ENCODE data around the gene ALG3. TPM values are rescaled to one million over a fixed set of nuclear protein-coding genes. Genes with fewer than 3 reads are reported as not detected.

The ALG3 gene
- total and polyA plus RNA-seq, 7 experiments from 2014 or later = 19.4 to 80.3 (median 44.6) TPM

- CTCF ChIA-PET = no interaction called here
- peaks cover 0 to 4% (median 0%) of the 10 kb centered on the region in 11 donors for H3K9me3 Mint-ChIP-seq
- Histone ChIP-seq H3K9me3 (ENCODE audit: control insufficient read depth in 2 of 3, low read length in 3 of 3) (no peaks in the 10 kb centered on the region), H3K4me1 (ENCODE audit: control insufficient read depth in 2 of 2, insufficient read depth in 2 of 2, low read length in 2 of 2) (peaks cover 11 to 14% of the 10 kb centered on the region in 2 donors), H3K36me3 (ENCODE audit: control insufficient read depth in 2 of 3, insufficient read depth in 3 of 3, low read length in 3 of 3) (no peaks in the 10 kb centered on the region), H3K27me3 (ENCODE audit: control insufficient read depth in 2 of 2, insufficient read depth in 2 of 2, low read length in 2 of 2) (peaks cover 0 to 4% of the 10 kb centered on the region in 2 donors), H3K4me3 (ENCODE audit: low read length) (no peak overlapping the region), H3K27ac (ENCODE audit: low read depth, low read length) (no peak overlapping the region)
- DNase-seq (no peak), ATAC-seq (no peak)
- peaks cover 0 to 15% (median 5%) of the 10 kb centered on the region in 5 donors for H3K36me3 Mint-ChIP-seq
- intact Hi-C loops (cut with micrococcal nuclease) = no loop called here
- H3K27ac Mint-ChIP-seq = no peak overlapping the region
- POLR2A ChIA-PET = no interaction called here
- H3K4me3 Mint-ChIP-seq = no peak overlapping the region
- peaks cover 15 to 21% (median 17%) of the 10 kb centered on the region in 7 donors for H3K4me1 Mint-ChIP-seq
- H3K27me3 Mint-ChIP-seq = peaks cover 11 to 28% (median 17%) of the 10 kb centered on the region in 5 donors
Measured at GRCh38 chr3:184257083-184257915, 8.5 kb upstream of the ALG3 start.

GRCh38 chr3:184255291-184256039 is 6.7 kb upstream of the ALG3 start:
- peaks cover 3 to 4% of the 10 kb centered on the region in 2 donors for H3K4me1 ChIP-seq (ENCODE audit: control insufficient read depth in 2 of 2, insufficient read depth in 2 of 2, low read length in 2 of 2)
- H3K27me3 Mint-ChIP-seq = peaks cover 3 to 18% (median 8%) of the 10 kb centered on the region in 5 donors
- H3K4me3 Mint-ChIP-seq = no peak overlapping the region
- DNase-seq (no peak), ATAC-seq (no peak)
- H3K36me3 Mint-ChIP-seq = peaks cover 0 to 12% (median 0%) of the 10 kb centered on the region in 5 donors
- H3K9me3 ChIP-seq (ENCODE audit: control insufficient read depth in 2 of 3, low read length in 3 of 3) = no peaks in the 10 kb centered on the region
- H3K4me3 ChIP-seq (ENCODE audit: low read length) = no peak overlapping the region
- ChIA-PET POLR2A (no interaction called here), CTCF (interaction anchor here (1.0 to 1.2 kb wide), 2 partner anchors 28 to 357 kb away, joined by 3 to 4 read pairs; no protein-coding TSS in a partner anchor)
- H3K36me3 ChIP-seq (ENCODE audit: control insufficient read depth in 2 of 3, insufficient read depth in 3 of 3, low read length in 3 of 3) = no peaks in the 10 kb centered on the region
- peaks cover 7 to 13% (median 9%) of the 10 kb centered on the region in 7 donors for H3K4me1 Mint-ChIP-seq
- H3K27me3 ChIP-seq (ENCODE audit: control insufficient read depth in 2 of 2, insufficient read depth in 2 of 2, low read length in 2 of 2) = no peaks in the 10 kb centered on the region
- no peak overlapping the region for H3K27ac Mint-ChIP-seq
- no peaks in the 10 kb centered on the region for H3K9me3 Mint-ChIP-seq
- intact Hi-C loops (cut with micrococcal nuclease) = no loop called here
- no peak overlapping the region for H3K27ac ChIP-seq (ENCODE audit: low read depth, low read length)

- CTCF ChIA-PET = interaction anchor here (0.6 to 4.9 kb wide), 7 partner anchors 10 to 355 kb away, joined by 3 to 40 read pairs (median 4); partner anchors contain the start of gene CAMK2N2
- H3K4me1 Mint-ChIP-seq = peaks cover 5 to 22% (median 16%) of the 10 kb centered on the region in 7 donors
- peaks cover 0 to 4% (median 0%) of the 10 kb centered on the region in 11 donors for H3K9me3 Mint-ChIP-seq
- DNase-seq (peak; percentile 70 to 87 (median 83)), ATAC-seq (peak; percentile 77)
- H3K27ac Mint-ChIP-seq = peak overlapping the region in 8 of 9 donors; percentile 69 to 98 (median 96)
- H3K27ac ChIP-seq (ENCODE audit: low read depth, low read length) = peak overlapping the region; percentile 78
- no peaks in the 10 kb centered on the region for H3K9me3 ChIP-seq (ENCODE audit: control insufficient read depth in 2 of 3, low read length in 3 of 3)
- POLR2A ChIA-PET = interaction anchor here (0.6 to 1.2 kb wide), 6 partner anchors 13 to 233 kb away, joined by 3 to 4 read pairs (median 3); partner anchors contain the start of genes ABCC5, AP2M1 and EIF2B5
- peaks cover 5 to 12% of the 10 kb centered on the region in 2 donors for H3K4me1 ChIP-seq (ENCODE audit: control insufficient read depth in 2 of 2, insufficient read depth in 2 of 2, low read length in 2 of 2)
- intact Hi-C loops (cut with micrococcal nuclease) = loop anchor here (1.0 to 5.0 kb wide), 9 partner anchors 10 to 562 kb away; partner anchors contain the start of genes ABCC5 (in 1 of the 2), CAMK2N2 (in 1 of the 2) and VPS8 (in 1 of the 2)
- H3K4me3 Mint-ChIP-seq = peak overlapping the region; percentile 86 to 100 (median 96)
- peaks cover 0 to 17% (median 0%) of the 10 kb centered on the region in 3 experiments for H3K36me3 ChIP-seq (ENCODE audit: control insufficient read depth in 2 of 3, insufficient read depth in 3 of 3, low read length in 3 of 3)
- no peaks in the 10 kb centered on the region for H3K27me3 Mint-ChIP-seq
- H3K27me3 ChIP-seq (ENCODE audit: control insufficient read depth in 2 of 2, insufficient read depth in 2 of 2, low read length in 2 of 2) = no peaks in the 10 kb centered on the region
- peaks cover 0 to 11% (median 5%) of the 10 kb centered on the region in 5 donors for H3K36me3 Mint-ChIP-seq
- peak overlapping the region; percentile 100 for H3K4me3 ChIP-seq (ENCODE audit: low read length)
Measured at GRCh38 chr3:184250167-184250828, 1.5 kb upstream of the ALG3 start.

GRCh38 chr3:184249412-184250166 is 827 bp upstream of the ALG3 start, which contains the start of gene EEF1AKMT4:
Gene EEF1AKMT4 (plus strand): TSS chr3:184249672. CDS start chr3:184249695, 23 bp downstream.
- H3K27me3 Mint-ChIP-seq = no peaks in the 10 kb centered on the region
- H3K27me3 ChIP-seq (ENCODE audit: control insufficient read depth in 2 of 2, insufficient read depth in 2 of 2, low read length in 2 of 2) = no peaks in the 10 kb centered on the region
- CTCF ChIA-PET = interaction anchor here (0.9 to 4.9 kb wide), 6 partner anchors 9 to 354 kb away, joined by 4 to 40 read pairs (median 5); partner anchors contain the start of gene CAMK2N2

GRCh38 chr3:184242297-184242685 is 6.5 kb downstream of the ALG3 start:
- no peak overlapping the region for H3K27ac ChIP-seq (ENCODE audit: low read depth, low read length)
- no peaks in the 10 kb centered on the region for H3K27me3 ChIP-seq (ENCODE audit: control insufficient read depth in 2 of 2, insufficient read depth in 2 of 2, low read length in 2 of 2)
- no peak overlapping the region for H3K4me3 Mint-ChIP-seq
- peaks cover 0 to 31% (median 20%) of the 10 kb centered on the region in 5 donors for H3K36me3 Mint-ChIP-seq
- H3K9me3 ChIP-seq (ENCODE audit: control insufficient read depth in 2 of 3, low read length in 3 of 3) = no peaks in the 10 kb centered on the region
- ATAC-seq (no peak), DNase-seq (no peak)
- intact Hi-C loops (cut with micrococcal nuclease) = no loop called here
- no peak overlapping the region for H3K4me3 ChIP-seq (ENCODE audit: low read length)
- ChIA-PET POLR2A (no interaction called here), CTCF (no interaction called here)
- H3K4me1 ChIP-seq (ENCODE audit: control insufficient read depth in 2 of 2, insufficient read depth in 2 of 2, low read length in 2 of 2) = peaks cover 0 to 1% of the 10 kb centered on the region in 2 donors
- no peaks in the 10 kb centered on the region for H3K27me3 Mint-ChIP-seq
- H3K4me1 Mint-ChIP-seq = peaks cover 0 to 12% (median 9%) of the 10 kb centered on the region in 7 donors
- no peak overlapping the region for H3K27ac Mint-ChIP-seq
- peaks cover 0 to 2% (median 0%) of the 10 kb centered on the region in 11 donors for H3K9me3 Mint-ChIP-seq
- peaks cover 0 to 47% (median 16%) of the 10 kb centered on the region in 3 experiments for H3K36me3 ChIP-seq (ENCODE audit: control insufficient read depth in 2 of 3, insufficient read depth in 3 of 3, low read length in 3 of 3)

More at GRCh38 chr3:184249412-184250166, 827 bp upstream of the ALG3 start, which contains the start of gene EEF1AKMT4:
- H3K4me3 ChIP-seq (ENCODE audit: low read length) = peak within 1 kb of the TSS; percentile 100
- POLR2A ChIA-PET = interaction anchor here (0.6 to 1.2 kb wide), 6 partner anchors 13 to 232 kb away, joined by 3 to 4 read pairs (median 3); partner anchors contain the start of genes ABCC5, AP2M1 and EIF2B5
- H3K36me3 ChIP-seq (ENCODE audit: control insufficient read depth in 2 of 3, insufficient read depth in 3 of 3, low read length in 3 of 3) = peaks cover 0 to 24% (median 6%) of the 10 kb centered on the region in 3 experiments
- Mint-ChIP-seq H3K27ac (peak within 1 kb of the TSS; percentile 94 to 98 (median 96)), H3K36me3 (peaks cover 0 to 17% (median 9%) of the 10 kb centered on the region in 5 donors), H3K9me3 (peaks cover 0 to 4% (median 0%) of the 10 kb centered on the region in 11 donors), H3K4me1 (peaks cover 5 to 27% (median 16%) of the 10 kb centered on the region in 7 donors), H3K4me3 (peak within 1 kb of the TSS; percentile 86 to 100 (median 96))
- DNase-seq (peak; percentile 86 to 96 (median 93)), ATAC-seq (peak; percentile 93)
- H3K4me1 ChIP-seq (ENCODE audit: control insufficient read depth in 2 of 2, insufficient read depth in 2 of 2, low read length in 2 of 2) = peaks cover 5 to 12% of the 10 kb centered on the region in 2 donors
- no peaks in the 10 kb centered on the region for H3K9me3 ChIP-seq (ENCODE audit: control insufficient read depth in 2 of 3, low read length in 3 of 3)
- peak within 1 kb of the TSS; percentile 78 for H3K27ac ChIP-seq (ENCODE audit: low read depth, low read length)
- intact Hi-C loops (cut with micrococcal nuclease) = loop anchor here (1.0 to 5.0 kb wide), 23 partner anchors 9 to 1151 kb away; partner anchors contain the start of genes ABCF3 (in 2 of the 2), AP2M1 (in 2 of the 2), EIF2B5 (in 2 of the 2) and PARL (in 2 of the 2)

Data from naive thymus-derived CD4-positive, alpha-beta T cell (primary cell).